Liver (tissue), 3 donors: Measurements from ENCODE around the gene DHRS3.

Experiments used
- ATF3 ChIP-seq: IDR thresholded peaks from 2 replicates; pipeline ENCODE4 v1.6.1; 2016; ENCODE audit warnings: antibody characterized with exemption
- CTCF ChIP-seq: fragments of 150-350 bp; IDR thresholded peaks from 2 replicates; pipeline ENCODE4 v1.5.1; 2017; ENCODE audit warnings: improper control_type of control experiment, low read depth, low read length; ENCODE audit not compliant: missing input control
- GABPA ChIP-seq, 2 donors: IDR thresholded peaks in 1 of 2; conservative IDR thresholded peaks in 1 of 2; 2 replicates each; pipeline ENCODE4 v1.6.1; 2016; ENCODE audit warnings: antibody characterized with exemption in 2 of 2, mild to moderate bottlenecking in 1 of 2, moderate library complexity in 1 of 2
- HNF4A ChIP-seq, 2 donors: conservative IDR thresholded peaks; 2 replicates each; pipeline ENCODE4 v1.6.1; 2016; ENCODE audit warnings: antibody characterized with exemption in 2 of 2, mild to moderate bottlenecking in 2 of 2
- RAD21 ChIP-seq, 2 donors: IDR thresholded peaks; 2 replicates each; pipeline ENCODE4 v1.6.1; 2016; ENCODE audit warnings: antibody characterized with exemption in 2 of 2, mild to moderate bottlenecking in 2 of 2
- REST ChIP-seq: IDR thresholded peaks from 2 replicates; pipeline ENCODE4 v1.6.1; 2016; ENCODE audit warnings: antibody characterized with exemption, mild to moderate bottlenecking
- ZBTB33 ChIP-seq: IDR thresholded peaks from 2 replicates; pipeline ENCODE4 v1.6.1; 2016; ENCODE audit warnings: antibody characterized with exemption
- donor health status: healthy.
- donor health status: healthy.

GRCh38 chr1:12551584-12551983, 66.4 kb downstream of the DHRS3 start:
- TF ChIP-seq ATF3: no peak
- no peak for TF ChIP-seq REST
- no peak for TF ChIP-seq CTCF
- TF ChIP-seq GABPA (IDR thresholded peaks at IDR 0.05 in 1 of 2, conservative IDR thresholded peaks at IDR 0.05 in 1 of 2): no peak
- TF ChIP-seq HNF4A (conservative IDR thresholded peaks at IDR 0.05): no peak
- TF ChIP-seq ZBTB33: no peak
- TF ChIP-seq RAD21 (IDR thresholded peaks at IDR 0.05): no peak
